GM18499 (cell line): Measurements from ENCODE around the gene MAML3.

Experiments
- ATAC-seq: cut with Tn5 transposase; IDR thresholded peaks from one replicate; pipeline ENCODE4 v1.9.1; 2021; ENCODE audit warnings: moderate number of reproducible peaks; ENCODE audit not compliant: insufficient read depth, unreplicated experiment

MAML3 gene

DNA sequence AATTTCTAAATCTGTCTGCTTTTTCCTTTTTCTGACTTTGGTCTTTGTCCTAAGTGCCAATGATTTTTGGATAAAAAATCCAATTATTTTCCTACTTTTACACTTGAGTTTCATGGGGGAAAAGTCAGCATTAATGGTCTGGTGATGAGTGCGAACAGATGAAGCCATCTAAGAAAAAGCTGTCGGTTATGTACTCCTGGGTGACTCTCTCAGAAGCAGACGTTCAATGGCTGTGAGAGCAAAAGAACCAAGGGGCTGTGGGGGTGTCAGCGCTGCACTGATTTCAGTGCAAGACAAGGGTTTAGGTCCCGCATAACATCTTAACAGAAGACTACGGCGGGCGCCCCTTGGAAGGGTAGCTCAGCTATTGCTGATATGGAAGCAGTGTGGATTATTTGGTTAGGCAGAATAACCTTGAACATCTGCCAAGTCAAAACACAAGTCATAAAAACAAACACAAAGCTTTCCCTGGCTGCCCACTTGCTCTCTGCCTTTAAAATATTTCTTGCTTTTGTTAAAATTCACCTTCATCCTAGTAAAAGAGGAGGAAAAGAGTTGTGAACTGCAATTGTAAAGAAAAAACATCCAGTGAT is 240.5 kb downstream of the MAML3 start:
- no peak for ATAC-seq

DNA sequence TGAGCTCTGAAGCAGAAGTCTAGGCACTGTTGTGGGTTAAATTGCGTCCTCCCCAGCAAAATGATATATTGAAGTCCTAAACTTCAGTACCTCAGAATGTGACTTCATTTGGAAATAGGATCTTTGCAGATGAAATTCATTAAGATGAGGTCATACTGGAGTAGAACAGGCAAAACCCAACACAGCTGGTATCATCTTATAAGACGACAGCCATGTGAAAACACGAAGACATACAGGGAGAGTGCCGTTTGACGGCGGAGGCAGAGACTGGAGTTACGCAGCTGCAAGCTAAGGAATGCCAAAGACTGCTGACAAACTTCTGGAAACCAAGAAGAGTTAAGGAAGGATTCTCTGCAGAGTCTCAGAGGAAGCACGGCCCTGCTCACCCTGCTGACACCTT is 241.5 kb downstream of the MAML3 start:
- no peak for ATAC-seq

DNA sequence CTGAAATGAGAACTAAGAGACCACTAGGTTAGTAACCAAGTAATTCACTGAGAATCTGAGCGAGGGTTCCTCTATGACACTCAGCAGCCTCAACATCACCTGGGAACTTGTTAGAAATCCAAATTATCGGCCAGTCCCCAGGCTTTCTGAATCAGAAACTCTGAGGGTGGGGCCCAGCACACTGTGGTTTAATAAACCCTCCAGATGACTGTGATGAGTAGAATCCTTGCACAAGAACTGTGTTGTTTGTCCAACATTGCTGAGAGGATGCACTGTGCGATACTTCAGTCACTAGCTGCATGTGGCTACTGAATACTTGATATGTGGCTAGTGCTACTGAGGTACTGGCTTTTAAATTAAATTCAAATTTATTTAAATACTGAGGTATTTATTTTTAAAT is 243.9 kb downstream of the MAML3 start:
- no peak for ATAC-seq

DNA sequence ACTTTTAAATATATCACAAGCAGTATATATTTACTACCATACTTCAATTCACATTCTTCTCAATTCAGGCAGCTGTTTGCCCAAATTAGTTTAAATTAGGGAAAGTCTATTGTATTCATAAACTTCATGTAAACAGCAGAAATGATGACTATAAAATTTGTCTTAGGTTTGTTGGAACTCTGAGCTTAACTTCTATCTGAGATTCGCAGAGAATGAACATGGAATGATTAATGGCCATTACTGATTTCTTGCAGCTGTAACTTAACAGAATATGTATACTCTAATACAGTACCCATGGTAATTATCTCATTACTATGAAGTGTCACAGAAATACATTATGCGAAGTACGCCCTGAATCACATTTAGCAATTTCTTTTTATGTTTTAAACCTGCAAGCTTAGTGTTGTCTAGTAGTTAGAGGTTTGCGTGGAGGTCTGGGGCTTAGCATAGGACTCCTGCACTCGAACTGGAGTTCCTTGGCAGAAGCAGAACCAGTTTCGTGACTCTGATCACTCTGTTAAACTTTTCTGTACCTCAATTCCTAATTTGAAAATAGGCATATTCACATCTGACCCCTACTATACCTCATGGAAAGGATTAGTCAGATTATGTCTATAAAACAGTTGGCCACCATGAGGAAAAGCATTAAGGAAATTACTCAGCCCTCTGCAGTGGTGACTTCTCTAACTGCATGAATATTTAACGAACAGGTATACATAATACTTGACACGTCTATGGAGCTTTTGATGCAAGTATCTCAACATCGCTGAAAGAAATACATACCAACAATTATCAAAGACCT is 245.1 kb downstream of the MAML3 start:
- no peak for ATAC-seq

DNA sequence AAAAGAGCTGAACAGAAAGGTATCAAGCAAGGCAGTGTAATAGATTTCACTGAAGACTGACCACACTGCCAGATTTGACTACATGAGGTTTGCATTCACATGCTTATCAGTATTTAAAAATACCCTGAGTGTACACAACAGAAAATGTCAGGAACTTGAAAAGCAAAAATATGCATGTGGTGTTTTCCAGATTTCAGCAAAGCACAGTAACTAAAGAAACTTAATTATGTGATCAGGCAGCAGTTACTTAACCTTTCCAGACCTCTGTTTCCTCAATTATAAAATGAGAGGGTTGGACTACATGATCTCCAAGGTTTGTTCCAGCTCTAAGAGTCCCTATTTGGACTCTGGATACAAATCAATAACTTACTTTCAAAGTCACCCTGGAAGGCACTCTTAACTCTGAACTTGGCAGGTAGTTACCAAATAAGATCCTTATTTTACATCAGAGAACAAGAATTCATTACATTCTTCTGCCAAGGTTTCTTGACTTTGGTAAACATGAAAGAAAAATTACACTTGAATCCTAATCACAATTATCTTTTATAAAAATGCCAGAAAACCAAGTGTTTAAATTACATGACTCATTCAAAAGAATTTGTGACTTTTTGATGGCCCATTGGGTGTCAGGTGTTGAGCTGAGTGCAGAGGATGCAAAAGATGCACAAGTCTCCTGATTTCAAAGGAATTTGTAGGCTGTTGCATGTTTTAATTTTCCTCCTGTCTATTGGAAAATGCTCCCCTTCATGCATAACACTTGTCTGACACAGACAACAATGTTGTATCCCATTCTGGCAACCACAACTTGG is 246.8 kb downstream of the MAML3 start:
- peak; percentile 71 for ATAC-seq

DNA sequence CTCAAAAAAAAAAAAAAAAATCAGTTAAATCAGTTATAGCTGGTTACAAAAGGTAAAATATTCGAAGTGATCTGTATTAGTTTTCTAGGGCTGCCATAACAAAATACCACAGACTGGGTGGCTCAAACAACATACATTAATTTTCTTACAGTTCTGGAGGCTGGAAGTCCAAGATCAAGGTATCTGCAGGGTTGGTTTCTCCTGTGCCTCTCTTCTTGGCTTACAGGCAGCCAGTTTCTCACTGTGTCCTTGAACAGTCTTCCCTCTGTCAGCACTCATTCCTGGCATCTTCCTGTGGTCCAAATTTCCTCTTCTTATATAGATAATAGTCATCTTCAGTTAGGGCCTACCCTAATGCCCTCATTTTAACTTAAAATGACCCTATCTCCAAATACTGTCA is 248.5 kb downstream of the MAML3 start:
- ATAC-seq, result no peak

DNA sequence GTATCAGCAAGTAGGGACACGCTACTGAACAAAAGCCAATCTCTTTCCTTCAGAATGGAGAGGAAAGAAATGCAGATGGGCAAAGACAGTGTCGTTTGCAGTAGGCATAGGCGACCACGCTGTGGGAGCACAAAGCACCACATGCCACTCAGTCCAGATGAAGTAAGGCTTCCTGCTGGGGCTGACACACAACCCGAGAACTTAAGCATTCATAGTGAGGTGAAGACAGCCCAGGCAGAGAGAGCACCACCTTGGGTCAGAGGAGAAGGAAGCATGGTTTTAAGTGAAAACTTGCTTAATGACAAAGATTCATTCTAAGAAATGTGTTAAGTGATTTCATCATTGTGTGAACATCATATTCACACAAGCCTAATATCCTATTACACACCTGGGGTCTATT is 249.6 kb downstream of the MAML3 start:
- no peak for ATAC-seq

DNA sequence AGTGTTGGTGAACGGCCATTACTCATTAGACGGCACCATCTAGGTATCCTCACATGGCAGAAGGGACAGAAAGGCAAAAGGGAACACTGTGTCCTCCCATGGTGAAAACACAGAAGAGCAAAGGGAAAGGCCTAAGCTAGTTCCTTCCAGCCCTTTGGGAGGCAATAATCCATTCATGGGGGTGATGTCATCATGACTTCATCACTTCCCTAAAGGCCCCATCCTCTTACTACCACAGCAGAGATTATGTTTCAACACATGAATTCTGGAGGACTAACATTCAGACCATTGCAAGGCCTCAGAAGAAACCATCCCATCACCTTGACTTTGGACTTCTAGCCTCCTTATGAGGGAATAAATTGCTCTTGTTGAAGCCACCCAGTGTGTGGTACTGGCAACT is 250.1 kb downstream of the MAML3 start:
- ATAC-seq, result no peak

DNA sequence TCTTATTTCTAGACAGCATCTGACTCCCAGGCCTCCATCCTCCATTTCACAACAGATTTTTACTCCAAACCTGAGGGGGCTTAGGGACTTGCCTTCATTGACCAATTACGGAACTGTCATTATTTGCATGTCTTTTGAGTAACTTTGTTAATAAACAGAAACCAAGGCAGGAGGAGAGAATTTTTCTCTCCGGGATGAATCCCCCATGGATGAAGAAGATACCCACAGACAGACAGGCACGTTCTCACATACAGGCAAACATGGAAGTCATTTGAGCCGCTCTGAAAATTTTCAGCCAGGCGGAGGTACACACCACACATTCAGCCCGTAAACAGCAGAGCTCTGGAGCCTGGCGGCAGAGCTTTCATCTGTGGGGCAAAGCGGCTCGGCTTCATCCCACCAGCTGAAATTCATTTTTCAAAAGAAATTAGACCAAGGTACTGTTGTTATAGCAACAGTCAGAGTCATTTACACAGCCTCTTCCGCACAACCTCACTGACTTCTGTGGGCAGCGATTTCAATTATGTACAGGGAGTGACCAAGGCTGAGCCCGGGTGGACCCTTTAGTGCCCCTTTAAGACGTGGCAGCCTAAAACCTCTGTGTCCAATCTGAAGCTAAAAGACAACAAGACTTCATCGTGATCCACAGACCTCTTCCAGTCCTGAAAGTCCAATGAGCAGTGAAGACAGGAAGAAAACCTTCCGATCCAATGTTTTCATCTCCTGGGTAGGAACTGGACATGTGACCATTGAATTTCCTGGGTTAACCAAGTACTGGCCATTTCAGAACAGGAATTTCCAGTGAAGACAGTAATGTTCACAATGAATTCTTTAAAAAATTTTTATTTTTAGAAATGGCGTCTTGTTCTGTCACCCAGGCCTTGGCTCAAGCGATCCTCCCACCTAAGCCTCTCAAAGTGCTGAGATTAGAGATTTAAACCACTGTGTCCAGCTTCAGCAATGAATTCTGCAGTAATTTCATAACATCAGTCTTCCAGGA is 251.4 kb downstream of the MAML3 start:
- ATAC-seq, result no peak

DNA sequence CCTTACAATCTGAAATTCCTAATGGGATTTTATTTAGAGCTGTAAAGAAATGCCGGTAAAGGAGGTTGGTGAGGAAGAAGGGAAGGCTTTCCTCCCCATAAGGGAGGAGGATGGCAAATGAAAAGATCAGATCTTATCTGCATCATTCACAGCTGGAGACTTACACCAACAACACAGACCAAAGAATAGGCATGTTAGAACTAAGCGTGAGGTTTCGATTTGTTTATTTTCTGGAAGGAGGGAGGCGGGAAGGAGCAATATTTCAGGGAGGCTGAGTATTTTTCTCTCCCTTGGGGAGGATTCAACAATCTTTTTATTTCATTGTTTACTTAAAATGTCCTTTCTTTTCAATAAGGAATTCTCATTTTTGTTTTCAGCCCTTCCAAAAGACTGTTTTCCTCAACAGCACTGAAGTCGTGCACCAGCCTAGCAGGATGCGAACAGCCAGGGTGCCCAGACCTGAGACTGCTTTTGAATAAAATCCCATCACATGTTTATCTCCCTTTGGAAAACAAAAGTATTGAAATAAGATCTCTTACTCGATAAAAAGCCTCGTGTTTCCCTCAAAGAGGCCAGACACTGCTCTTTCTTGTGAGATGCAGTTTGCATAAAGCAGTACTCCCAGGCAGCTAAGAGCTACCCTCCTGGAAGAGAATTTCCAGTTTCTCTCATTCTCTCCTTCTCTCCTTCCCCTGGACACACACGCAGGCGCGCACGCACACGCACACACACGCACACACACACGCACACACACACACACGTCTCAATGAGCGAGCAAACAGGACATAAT is 252.3 kb downstream of the MAML3 start:
- no peak for ATAC-seq

DNA sequence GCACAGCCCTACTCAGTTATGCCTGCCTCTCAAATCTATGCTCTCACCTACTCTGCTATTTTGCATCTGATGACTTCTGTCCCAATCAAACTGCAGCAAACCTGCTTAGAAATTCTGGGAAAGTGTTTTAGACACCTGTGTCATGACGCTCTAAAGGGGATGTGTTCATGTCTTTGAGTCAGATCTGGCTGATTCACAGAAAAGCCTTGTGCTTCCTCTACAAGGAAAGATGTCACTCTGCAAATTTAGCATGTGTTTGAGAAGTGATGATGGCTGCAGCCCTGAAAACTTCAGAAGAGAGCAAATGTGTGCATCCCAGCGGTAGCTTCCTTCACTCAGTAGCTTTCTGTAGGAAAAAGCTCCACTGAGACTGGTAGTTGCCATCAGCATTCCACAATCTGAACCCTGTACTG is 253.0 kb downstream of the MAML3 start:
- ATAC-seq, result no peak

DNA sequence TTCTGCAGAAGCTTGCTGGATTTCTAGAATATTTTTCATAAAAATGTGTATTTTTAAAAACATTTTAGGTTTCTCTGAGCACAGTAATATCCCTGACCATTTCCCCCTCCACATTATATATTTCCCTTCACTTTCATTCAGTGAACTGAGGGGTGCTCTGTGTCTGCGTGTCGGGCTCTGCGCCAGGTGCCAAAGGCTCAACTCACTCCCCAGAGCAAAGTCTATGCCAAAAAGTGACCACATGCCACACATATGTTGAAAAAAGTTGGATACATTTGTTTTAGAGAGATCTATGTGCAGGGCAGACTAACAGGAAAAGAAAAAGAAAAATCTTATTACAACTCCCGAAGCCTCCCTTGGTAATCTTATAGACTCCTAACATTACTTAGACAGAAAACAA is 254.6 kb downstream of the MAML3 start:
- ATAC-seq, result no peak

DNA sequence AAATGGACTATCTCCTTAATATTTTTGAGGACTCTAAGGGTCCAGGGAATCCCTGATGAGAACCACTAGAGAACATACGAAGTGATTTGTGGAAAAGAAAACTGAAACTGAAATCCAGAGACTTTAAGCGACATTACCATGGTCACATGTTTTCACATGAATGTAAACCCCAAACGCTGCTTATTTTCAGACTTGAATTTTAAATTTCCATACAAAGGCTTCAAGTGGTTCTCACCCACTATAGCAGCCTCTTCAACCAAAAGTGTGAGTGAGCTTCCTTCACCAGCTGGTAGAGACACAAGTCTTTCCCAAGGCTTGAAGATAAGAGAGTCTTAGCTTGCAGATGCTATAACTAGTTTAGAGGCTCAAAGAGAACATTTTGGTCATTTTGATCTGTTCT is 255.7 kb downstream of the MAML3 start:
- peak; percentile 56 for ATAC-seq

DNA sequence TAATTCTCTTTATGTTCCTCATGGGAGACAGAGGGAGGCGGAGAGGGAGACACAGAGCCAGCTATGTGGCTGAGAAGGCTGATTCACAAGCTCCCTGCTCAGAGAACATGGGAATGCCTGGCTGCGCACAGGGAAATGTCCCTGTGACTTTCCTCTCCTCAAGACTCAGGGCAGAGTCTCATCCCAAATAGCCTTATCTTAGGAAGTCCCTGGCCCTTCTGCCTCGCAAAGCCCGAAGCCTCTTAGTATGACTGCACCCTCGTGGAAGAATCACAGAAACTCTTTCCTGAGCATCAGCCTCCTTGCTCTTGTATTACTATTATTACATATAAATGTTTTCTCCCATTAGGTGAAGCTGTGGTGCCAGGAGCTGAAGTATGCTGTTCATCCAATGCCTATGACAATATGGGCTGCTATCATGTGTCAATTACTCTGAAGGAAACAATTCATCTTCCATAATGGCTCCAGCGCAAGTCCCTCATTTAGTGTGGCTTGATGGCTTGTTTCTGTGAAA is 257.8 kb downstream of the MAML3 start:
- no peak for ATAC-seq

DNA sequence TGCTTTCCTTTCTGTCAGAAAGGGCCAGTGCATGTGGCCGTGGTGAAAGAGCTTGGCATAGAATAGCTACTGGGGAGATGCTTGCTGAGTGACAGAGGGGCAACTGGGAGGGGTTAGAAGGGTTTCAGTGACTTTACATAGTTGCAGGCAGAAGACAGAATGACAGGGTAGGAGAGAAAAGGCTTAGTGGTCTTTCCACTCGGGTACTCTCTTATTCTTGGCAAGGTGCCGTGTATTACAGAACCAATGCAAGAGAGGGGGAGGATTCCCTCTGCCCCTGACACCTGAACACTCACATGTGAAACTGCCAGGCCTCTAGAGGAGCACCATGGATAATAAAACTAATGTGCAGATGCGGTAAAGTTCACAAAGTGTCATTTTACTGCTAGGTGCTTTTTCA is 260.2 kb downstream of the MAML3 start:
- ATAC-seq, result no peak

DNA sequence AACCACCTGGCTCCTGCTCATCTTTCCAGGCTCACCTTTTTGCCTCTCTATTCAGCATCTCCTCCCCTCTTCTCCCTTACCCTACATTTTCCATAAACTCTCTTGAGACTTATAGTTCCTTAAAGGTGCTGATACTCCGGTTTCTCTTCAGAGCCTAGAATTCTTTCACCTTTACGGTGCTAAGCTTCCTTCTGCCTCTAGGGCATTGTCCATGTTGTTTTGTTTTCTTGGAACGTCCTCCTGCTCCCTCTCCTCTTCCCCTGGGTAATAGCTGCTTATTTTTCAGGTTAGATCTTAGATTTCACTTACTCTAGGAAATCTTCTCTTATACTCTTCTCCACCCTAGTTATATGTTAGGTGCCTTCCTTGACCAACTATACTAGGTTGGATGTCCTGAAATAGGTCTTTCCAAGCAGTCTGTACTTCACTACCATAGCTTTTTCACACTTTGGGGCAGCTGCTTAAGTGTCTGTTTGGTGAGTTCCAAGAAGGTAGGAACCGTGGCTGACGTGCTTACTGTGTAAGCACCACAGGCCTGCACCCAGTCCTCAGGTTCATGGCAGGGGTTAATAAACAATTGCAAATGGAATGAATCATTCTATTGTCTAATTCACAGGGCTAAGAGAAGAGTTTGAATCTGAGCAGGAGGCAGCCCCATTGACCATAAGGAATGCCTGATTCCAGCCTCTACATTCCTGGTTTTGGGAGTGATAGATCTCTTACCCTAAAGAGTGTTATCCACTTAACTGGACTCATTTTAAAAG is 260.8 kb downstream of the MAML3 start:
- no peak for ATAC-seq

DNA sequence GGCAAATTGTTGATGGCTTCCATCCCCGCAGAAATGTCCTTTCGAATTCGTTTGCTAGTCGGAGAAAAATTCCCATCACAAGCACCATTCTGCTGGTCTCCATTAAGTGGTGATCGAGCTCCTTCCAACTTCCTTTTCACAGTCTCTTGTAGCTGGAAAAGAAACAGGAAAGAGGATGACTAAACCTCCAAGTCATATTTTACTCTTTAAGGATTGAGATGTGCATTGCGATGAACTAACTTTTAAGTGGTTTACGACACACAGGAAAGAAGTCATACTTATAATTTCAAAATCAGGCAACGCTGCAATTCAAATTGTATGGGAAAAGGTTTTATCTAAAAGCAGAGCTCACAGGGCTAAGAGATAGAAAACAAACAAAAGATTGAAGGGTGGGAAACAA is 263.2 kb downstream of the MAML3 start:
- no peak for ATAC-seq

DNA sequence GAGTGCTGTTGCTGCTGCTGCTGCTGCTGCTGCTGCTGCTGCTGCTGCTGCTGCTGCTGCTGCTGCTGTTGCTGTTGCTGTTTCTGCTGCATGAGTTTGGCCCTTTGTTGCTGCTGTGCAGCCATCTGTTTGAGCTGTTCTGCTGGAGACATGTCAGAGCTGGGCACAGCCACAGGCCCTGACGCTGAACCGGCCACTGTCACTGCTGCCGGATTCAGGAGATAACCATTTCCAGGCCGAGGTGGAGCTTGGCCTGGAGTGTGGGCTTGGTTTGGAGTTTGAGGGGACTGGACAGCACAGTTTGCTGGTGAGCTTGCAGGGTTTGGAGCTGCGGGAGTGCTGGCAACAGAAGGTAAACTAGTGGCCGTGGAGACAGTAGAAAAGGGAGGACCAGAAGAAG is 264.1 kb downstream of the MAML3 start:
- ATAC-seq, result no peak
